C4-2B (cell line): ENCODE measurements around the gene VAT1.

ENCODE experiments used
- ZFX ChIP-seq: fragments of 450-650 bp; IDR thresholded peaks from 2 replicates; pipeline ENCODE4 v1.6.1; 2017
- TF ChIP-seq, protein P1 (sequence below): fragments of 450-650 bp; conservative IDR thresholded peaks from 2 replicates; pipeline ENCODE4 v1.5.1; 2017; ENCODE audit warnings: mild to moderate bottlenecking

- TF ChIP-seq ZFX: no peak
- TF ChIP-seq, protein P1, sequence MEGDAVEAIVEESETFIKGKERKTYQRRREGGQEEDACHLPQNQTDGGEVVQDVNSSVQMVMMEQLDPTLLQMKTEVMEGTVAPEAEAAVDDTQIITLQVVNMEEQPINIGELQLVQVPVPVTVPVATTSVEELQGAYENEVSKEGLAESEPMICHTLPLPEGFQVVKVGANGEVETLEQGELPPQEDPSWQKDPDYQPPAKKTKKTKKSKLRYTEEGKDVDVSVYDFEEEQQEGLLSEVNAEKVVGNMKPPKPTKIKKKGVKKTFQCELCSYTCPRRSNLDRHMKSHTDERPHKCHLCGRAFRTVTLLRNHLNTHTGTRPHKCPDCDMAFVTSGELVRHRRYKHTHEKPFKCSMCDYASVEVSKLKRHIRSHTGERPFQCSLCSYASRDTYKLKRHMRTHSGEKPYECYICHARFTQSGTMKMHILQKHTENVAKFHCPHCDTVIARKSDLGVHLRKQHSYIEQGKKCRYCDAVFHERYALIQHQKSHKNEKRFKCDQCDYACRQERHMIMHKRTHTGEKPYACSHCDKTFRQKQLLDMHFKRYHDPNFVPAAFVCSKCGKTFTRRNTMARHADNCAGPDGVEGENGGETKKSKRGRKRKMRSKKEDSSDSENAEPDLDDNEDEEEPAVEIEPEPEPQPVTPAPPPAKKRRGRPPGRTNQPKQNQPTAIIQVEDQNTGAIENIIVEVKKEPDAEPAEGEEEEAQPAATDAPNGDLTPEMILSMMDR: no peak
Measured at GRCh38 chr17:43015579-43015978, 6.6 kb downstream of the VAT1 start.
